GM12864 (cell line): ENCODE results near the gene HAUS8.

Source experiments
- DNase-seq: peaks from one replicate; pipeline ENCODE4 v3.0.0-alpha.2; 2011; ENCODE audit warnings: low read depth
- H3K4me3 ChIP-seq: 2 replicates; pipeline ENCODE4 v1.5.1; 2011; ENCODE audit warnings: mild to moderate bottlenecking, low read depth, low read length, control low read depth
- CTCF ChIP-seq: IDR thresholded peaks from 2 replicates; pipeline ENCODE4 v1.5.1; 2011; ENCODE audit warnings: low read depth, mild to moderate bottlenecking, moderate library complexity, low read length, control low read depth, inconsistent platforms; ENCODE audit errors: missing control alignments

The HAUS8 gene

GRCh38 chr19:17090583-17090982 is 15.3 kb upstream of the HAUS8 start:
- no peak for TF ChIP-seq CTCF
- no peak for DNase-seq
- H3K4me3 ChIP-seq = no peak overlapping the region

- DNase-seq = no peak
- no peak overlapping the region for H3K4me3 ChIP-seq
- no peak for TF ChIP-seq CTCF
Observed at GRCh38 chr19:17088552-17088951, 13.3 kb upstream of the HAUS8 start.

GRCh38 chr19:17086834-17087233 is 11.6 kb upstream of the HAUS8 start:
- TF ChIP-seq CTCF = no peak
- H3K4me3 ChIP-seq = no peak overlapping the region
- DNase-seq = no peak

- DNase-seq = no peak
- no peak for TF ChIP-seq CTCF
- H3K4me3 ChIP-seq = no peak overlapping the region
Observed at GRCh38 chr19:17086120-17086519, 10.9 kb upstream of the HAUS8 start.

GRCh38 chr19:17081672-17082630 is 6.7 kb upstream of the HAUS8 start:
- DNase-seq = no peak
- peak overlapping the region; percentile 15; the same call in 1 of the 2 replicates for H3K4me3 ChIP-seq
- no peak for TF ChIP-seq CTCF

- peak overlapping the region; percentile 83 for H3K4me3 ChIP-seq
- DNase-seq = no peak
- TF ChIP-seq CTCF = no peak
Observed at GRCh38 chr19:17080440-17080801, 5.2 kb upstream of the HAUS8 start.
